Cardiac muscle cell (in vitro differentiated cells and primary cell): ENCODE measurements around the gene CAP2. TPM values are rescaled to one million over a fixed set of nuclear protein-coding genes. Genes with fewer than 3 reads are reported as not detected.

Experiments used
- DNase-seq, 2 donors: peaks; one replicate each; pipeline versions ENCODE4 v3.0.0 to v3.0.0-alpha.2; 2010 to 2017; ENCODE audit warnings: low read depth in 1 of 2, low spot score in 1 of 2
- H3K27ac ChIP-seq: fragments of 200-600 bp; sonication (generic); 2 replicates; pipeline ENCODE4 v1.5.1; 2016
- H3K27me3 ChIP-seq: fragments of 200-600 bp; sonication (generic); 2 replicates; pipeline ENCODE4 v1.6.0; 2016; ENCODE audit warnings: control low read depth
- H3K36me3 ChIP-seq: fragments of 200-600 bp; sonication (generic); 2 replicates; pipeline ENCODE4 v1.5.1; 2016; ENCODE audit warnings: control low read depth
- H3K4me1 ChIP-seq: fragments of 200-600 bp; sonication (generic); 2 replicates; pipeline ENCODE4 v1.8.1; 2017; ENCODE audit warnings: low read depth, mild to moderate bottlenecking, mixed run types
- H3K4me3 ChIP-seq: fragments of 200-600 bp; sonication (generic); 2 replicates; pipeline ENCODE4 v1.5.1; 2016; ENCODE audit warnings: mild to moderate bottlenecking
- H3K9me3 ChIP-seq: fragments of 200-600 bp; sonication (generic); 2 replicates; pipeline ENCODE4 v1.5.1; 2017; ENCODE audit warnings: low read depth, mild to moderate bottlenecking, control low read depth
- polyA plus RNA-seq: library from polyadenylated mRNA; unstranded; fragments of >200 nt; fragmentation: Nextera tagmentation; extraction: Ambion mirVana; gene quantifications from 2 replicates; pipeline ENCODE4 v1.2.1, GENCODE V29; 2016
- total RNA-seq: library from RNA; depleted of rRNA; stranded (reverse); fragments of >200 nt; gene quantifications from 2 replicates; pipeline ENCODE4 v1.2.3, GENCODE V29; 2016
- TF ChIP-seq, protein P1 (sequence below): IDR thresholded peaks from 2 replicates; pipeline ENCODE4 v1.5.1; 2012; ENCODE audit warnings: low read depth, mild to moderate bottlenecking, low read length

The CAP2 gene
- total and polyA plus RNA-seq, 2 experiments from 2014 or later, result 95.7 to 262 TPM

DNA sequence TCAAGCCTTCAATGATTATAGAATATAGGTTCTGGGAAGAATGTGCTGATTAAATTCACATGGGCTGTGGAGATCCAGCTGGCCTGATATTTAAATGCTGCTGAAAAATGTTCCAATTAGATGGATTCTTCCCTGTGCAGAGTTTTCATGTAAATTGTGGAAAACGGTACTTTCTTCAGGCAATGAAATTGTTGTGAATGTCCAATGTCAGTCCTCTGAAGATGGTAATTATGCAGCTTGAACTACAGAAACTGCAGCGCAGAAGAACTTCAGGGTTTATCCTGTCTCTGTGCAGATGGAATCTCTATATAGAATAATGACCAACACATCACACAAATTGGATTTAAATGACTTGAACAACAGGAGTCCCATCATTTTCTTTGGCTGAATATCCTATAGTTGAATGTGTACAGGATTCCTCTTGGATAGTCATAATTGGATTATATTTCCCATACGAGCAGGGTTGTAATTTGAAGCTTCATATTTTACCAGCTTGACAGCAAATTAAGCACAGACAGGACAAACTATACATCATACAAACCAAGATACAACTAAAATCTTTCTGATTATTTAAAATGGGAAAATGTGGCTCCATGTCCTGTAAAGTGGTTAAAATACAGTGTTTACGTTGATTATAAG lies 82.3 kb downstream of the CAP2 start:
- no peak overlapping the region for H3K4me3 ChIP-seq
- H3K27me3 ChIP-seq, result no peaks in the 10 kb centered on the region
- TF ChIP-seq, protein P1, sequence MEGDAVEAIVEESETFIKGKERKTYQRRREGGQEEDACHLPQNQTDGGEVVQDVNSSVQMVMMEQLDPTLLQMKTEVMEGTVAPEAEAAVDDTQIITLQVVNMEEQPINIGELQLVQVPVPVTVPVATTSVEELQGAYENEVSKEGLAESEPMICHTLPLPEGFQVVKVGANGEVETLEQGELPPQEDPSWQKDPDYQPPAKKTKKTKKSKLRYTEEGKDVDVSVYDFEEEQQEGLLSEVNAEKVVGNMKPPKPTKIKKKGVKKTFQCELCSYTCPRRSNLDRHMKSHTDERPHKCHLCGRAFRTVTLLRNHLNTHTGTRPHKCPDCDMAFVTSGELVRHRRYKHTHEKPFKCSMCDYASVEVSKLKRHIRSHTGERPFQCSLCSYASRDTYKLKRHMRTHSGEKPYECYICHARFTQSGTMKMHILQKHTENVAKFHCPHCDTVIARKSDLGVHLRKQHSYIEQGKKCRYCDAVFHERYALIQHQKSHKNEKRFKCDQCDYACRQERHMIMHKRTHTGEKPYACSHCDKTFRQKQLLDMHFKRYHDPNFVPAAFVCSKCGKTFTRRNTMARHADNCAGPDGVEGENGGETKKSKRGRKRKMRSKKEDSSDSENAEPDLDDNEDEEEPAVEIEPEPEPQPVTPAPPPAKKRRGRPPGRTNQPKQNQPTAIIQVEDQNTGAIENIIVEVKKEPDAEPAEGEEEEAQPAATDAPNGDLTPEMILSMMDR, result no peak
- no peak for DNase-seq
- peaks cover 35% of the 10 kb centered on the region for H3K4me1 ChIP-seq
- peak overlapping the region; percentile 98 for H3K27ac ChIP-seq
- H3K36me3 ChIP-seq, result no peaks in the 10 kb centered on the region
- H3K9me3 ChIP-seq, result no peaks in the 10 kb centered on the region

DNA sequence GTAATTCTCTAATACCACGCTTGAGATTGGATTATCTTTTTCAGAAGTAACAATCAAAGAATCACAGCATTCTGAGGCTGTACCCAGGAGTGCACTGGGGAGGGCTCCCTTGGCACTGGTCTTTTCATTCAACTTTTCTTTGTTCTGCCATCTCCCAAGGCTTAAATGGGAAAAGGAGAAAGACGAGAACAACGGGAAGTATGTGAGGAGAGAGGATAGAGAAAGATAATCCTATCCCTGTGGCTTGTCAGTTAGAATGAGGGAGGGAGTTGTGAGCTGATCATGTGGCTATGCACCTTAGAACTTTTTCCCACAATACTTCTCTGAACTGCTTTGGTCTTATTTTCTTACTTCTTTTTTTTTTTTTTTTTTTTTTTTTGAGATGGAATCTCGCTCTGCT lies 83.1 kb downstream of the CAP2 start:
- TF ChIP-seq, protein P1, result no peak
- Histone ChIP-seq H3K4me1 (peaks cover 35% of the 10 kb centered on the region), H3K9me3 (no peaks in the 10 kb centered on the region), H3K36me3 (no peaks in the 10 kb centered on the region), H3K27me3 (no peaks in the 10 kb centered on the region), H3K27ac (peak overlapping the region; percentile 98), H3K4me3 (no peak overlapping the region)
- DNase-seq, result no peak

DNA sequence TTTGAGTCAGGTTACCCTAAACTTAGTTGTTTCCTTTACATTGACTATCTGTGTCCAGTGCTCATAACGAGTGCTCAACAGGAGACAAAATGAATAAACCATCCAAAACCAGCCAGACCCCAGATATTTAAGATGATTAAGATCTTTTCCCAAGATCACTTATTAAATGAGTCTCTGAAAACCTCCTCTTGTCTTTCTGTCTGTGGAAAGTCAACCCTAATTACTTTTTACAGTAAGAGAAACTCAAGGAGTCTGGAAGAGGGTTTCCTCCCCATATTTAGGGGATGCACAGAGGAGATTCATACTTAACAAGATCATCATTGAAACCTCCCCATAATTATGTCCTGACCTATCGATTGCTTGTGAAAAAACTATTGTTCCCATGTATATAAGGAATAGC lies 84.0 kb downstream of the CAP2 start:
- Histone ChIP-seq H3K36me3 (no peaks in the 10 kb centered on the region), H3K27me3 (no peaks in the 10 kb centered on the region), H3K9me3 (no peaks in the 10 kb centered on the region), H3K4me1 (peaks cover 33% of the 10 kb centered on the region), H3K27ac (peak overlapping the region; percentile 89), H3K4me3 (no peak overlapping the region)
- TF ChIP-seq, protein P1, result no peak
- no peak for DNase-seq

DNA sequence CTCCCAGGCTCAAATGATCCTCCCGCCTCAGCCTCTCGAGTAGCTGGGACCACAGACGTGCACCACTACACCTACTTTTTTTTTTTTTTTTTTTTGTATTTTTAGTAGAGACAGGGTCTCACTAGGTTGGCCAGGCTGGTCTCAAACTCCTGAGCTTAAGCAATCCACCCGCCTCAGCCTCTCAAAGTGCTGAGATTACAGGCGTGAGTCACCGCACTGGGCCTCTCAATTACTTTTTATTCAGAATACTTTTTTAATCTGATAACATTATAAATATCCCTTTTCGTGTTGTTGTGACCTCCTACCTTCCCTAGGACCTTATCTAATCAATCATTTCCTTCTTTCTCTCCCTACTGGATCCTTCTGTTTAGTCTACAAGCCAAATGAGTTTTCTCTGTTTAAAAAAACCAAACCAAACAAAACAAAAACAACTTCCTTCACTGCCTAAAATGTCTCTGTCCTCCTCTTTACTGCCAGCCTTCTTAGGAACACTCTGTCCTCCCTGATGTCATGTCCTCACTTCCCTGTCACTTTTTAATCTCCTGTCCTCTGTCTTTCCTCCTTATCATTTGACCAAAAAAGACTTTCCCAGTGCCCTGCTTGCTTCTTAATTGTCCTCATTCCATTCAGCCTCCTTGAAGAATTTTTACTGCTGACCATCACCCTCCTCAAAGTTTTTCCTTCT lies 85.0 kb downstream of the CAP2 start:
- H3K9me3 ChIP-seq, result no peaks in the 10 kb centered on the region
- TF ChIP-seq, protein P1, result no peak
- H3K4me3 ChIP-seq, result no peak overlapping the region
- no peaks in the 10 kb centered on the region for H3K27me3 ChIP-seq
- H3K36me3 ChIP-seq, result no peaks in the 10 kb centered on the region
- H3K4me1 ChIP-seq, result peaks cover 29% of the 10 kb centered on the region
- peak in 1 of 2 donors; percentile 24 for DNase-seq
- peak overlapping the region; percentile 89 for H3K27ac ChIP-seq

DNA sequence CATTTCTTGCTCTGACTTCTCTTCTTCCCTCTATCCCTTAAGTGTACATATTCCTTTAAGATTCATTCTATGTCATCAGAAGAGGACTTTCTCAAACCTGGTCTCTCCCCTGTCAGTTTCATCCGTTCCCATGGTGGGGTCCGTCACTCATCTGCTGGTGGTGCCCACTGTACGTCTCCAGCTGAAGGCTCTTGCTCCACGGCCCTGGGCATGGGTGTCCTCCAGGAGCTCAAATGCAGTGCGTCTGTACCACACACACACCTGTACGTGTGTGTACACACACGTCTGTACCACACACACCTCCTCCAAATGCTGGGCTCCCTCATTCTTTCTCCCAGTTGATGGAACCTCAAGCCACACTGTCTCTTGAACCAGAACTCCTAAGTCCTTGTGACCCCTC lies 85.6 kb downstream of the CAP2 start:
- Histone ChIP-seq H3K27ac (peak overlapping the region; percentile 89), H3K9me3 (no peaks in the 10 kb centered on the region), H3K27me3 (no peaks in the 10 kb centered on the region), H3K36me3 (no peaks in the 10 kb centered on the region), H3K4me1 (peaks cover 30% of the 10 kb centered on the region), H3K4me3 (no peak overlapping the region)
- no peak for DNase-seq
- TF ChIP-seq, protein P1, result no peak
